ENCODE data around the gene SMIM38. TPM values are rescaled to one million over a fixed set of nuclear protein-coding genes. Genes with fewer than 3 reads are reported as not detected.

Gene SMIM38
- 0.26 TPM for polyA plus RNA-seq (2013, experiment 1 of 2)
- 0.36 TPM for polyA plus RNA-seq (2013, experiment 2 of 2)

- H3K14ac ChIP-seq (ENCODE audit: low read length), result peak within 1 kb of the TSS; percentile 56
- H3K18ac ChIP-seq (ENCODE audit: low read length), result peak within 1 kb of the TSS; percentile 99
- H3K23ac ChIP-seq (ENCODE audit: low read depth, low read length, poor library complexity), result peak within 1 kb of the TSS; percentile 56
- peak within 1 kb of the TSS; percentile 87 for H2BK120ac ChIP-seq (ENCODE audit: low read depth, low read length)
- H3K27me3 ChIP-seq (ENCODE audit: control insufficient read depth in 3 of 3, insufficient read depth in 3 of 3, low read depth in 1 of 3, low read length in 3 of 3), result peaks cover 0 to 13% (median 0%) of the 10 kb centered on the region in 3 experiments
- peak within 1 kb of the TSS; percentile 92 for H2BK12ac ChIP-seq (ENCODE audit: low read length)
- peak within 1 kb of the TSS; percentile 99 for H2AFZ ChIP-seq (ENCODE audit: low read length)
- no peak within 1 kb of the TSS for H4K8ac ChIP-seq (ENCODE audit: low read depth, low read length)
- H2AK5ac ChIP-seq (ENCODE audit: low read depth, low read length), result peak within 1 kb of the TSS; percentile 99
- no peak within 1 kb of the TSS for H3K4me3 ChIP-seq (ENCODE audit: low read length in 2 of 2)
- H2BK15ac ChIP-seq (ENCODE audit: low read length), result peak within 1 kb of the TSS; percentile 99
- H3K79me1 ChIP-seq (ENCODE audit: low read depth, low read length), result no peaks in the 10 kb centered on the region
- H3K27ac ChIP-seq (replicated peaks; ENCODE audit: low read length), result peak within 1 kb of the TSS; percentile 83
- WGBS, 2 donors (ENCODE audit: extremely low coverage in 2 of 2, insufficient read length in 2 of 2, insufficient replicate concordance in 1 of 2), result no CpG with 5 or more reads among the region's 32 CpGs
- peak within 1 kb of the TSS; percentile 96 for H3K4ac ChIP-seq (ENCODE audit: low read length)
- peaks cover 0 to 4% of the 10 kb centered on the region in 2 donors for H3K9me3 ChIP-seq (replicated peaks in 1 of 2; ENCODE audit: control insufficient read depth in 2 of 2, insufficient read depth in 1 of 2, low read depth in 1 of 2, low read length in 2 of 2)
- no peak within 1 kb of the TSS for H3K4me2 ChIP-seq (ENCODE audit: insufficient read depth, low read length, poor library complexity, severe bottlenecking)
- H3K36me3 ChIP-seq (replicated peaks in 1 of 2; ENCODE audit: control insufficient read depth in 2 of 2, insufficient read depth in 2 of 2, low read length in 2 of 2), result no peaks in the 10 kb centered on the region
- peaks cover 19 to 27% of the 10 kb centered on the region in 2 donors for H3K4me1 ChIP-seq (ENCODE audit: control insufficient read depth in 2 of 2, insufficient read depth in 1 of 2, low read depth in 1 of 2, low read length in 2 of 2)
- H3K9ac ChIP-seq (ENCODE audit: low read depth, low read length, poor library complexity), result peak within 1 kb of the TSS; percentile 68
- peak within 1 kb of the TSS; percentile 85 for H2BK5ac ChIP-seq (ENCODE audit: low read length)
- peak within 1 kb of the TSS; percentile 67 for H4K91ac ChIP-seq (ENCODE audit: low read depth, low read length, poor library complexity)
- no peak for DNase-seq (ENCODE audit: low spot score)
These were observed at the start of gene SMIM38 for GRCh38 chr11:69155302-69156234. Gene SMIM38 (plus strand): TSS chr11:69155935. CDS start chr11:69157847, 1,912 bp downstream.

- peak overlapping the region; percentile 63 for H2AK5ac ChIP-seq (ENCODE audit: low read depth, low read length)
- no peaks in the 10 kb centered on the region for H3K36me3 ChIP-seq (replicated peaks in 1 of 2; ENCODE audit: control insufficient read depth in 2 of 2, insufficient read depth in 2 of 2, low read length in 2 of 2)
- no peak overlapping the region for H3K14ac ChIP-seq (ENCODE audit: low read length)
- WGBS, 2 donors (ENCODE audit: extremely low coverage in 2 of 2, insufficient read length in 2 of 2, insufficient replicate concordance in 1 of 2), result no CpG with 5 or more reads among the region's 23 CpGs
- peak overlapping the region; percentile 25 for H3K23ac ChIP-seq (ENCODE audit: low read depth, low read length, poor library complexity)
- peak overlapping the region; percentile 68 for H3K4ac ChIP-seq (ENCODE audit: low read length)
- H2BK15ac ChIP-seq (ENCODE audit: low read length), result no peak overlapping the region
- H2BK120ac ChIP-seq (ENCODE audit: low read depth, low read length), result no peak overlapping the region
- H2BK12ac ChIP-seq (ENCODE audit: low read length), result no peak overlapping the region
- H3K4me2 ChIP-seq (ENCODE audit: insufficient read depth, low read length, poor library complexity, severe bottlenecking), result no peak overlapping the region
- H3K27ac ChIP-seq (replicated peaks; ENCODE audit: low read length), result no peak overlapping the region
- no peak overlapping the region for H4K8ac ChIP-seq (ENCODE audit: low read depth, low read length)
- no peaks in the 10 kb centered on the region for H3K27me3 ChIP-seq (ENCODE audit: control insufficient read depth in 3 of 3, insufficient read depth in 3 of 3, low read depth in 1 of 3, low read length in 3 of 3)
- H3K79me1 ChIP-seq (ENCODE audit: low read depth, low read length), result peaks cover 4% of the 10 kb centered on the region
- no peak overlapping the region for H2AFZ ChIP-seq (ENCODE audit: low read length)
- no peak overlapping the region for H3K4me3 ChIP-seq (ENCODE audit: low read length in 2 of 2)
- no peak overlapping the region for H4K91ac ChIP-seq (ENCODE audit: low read depth, low read length, poor library complexity)
- peaks cover 0 to 4% of the 10 kb centered on the region in 2 donors for H3K9me3 ChIP-seq (replicated peaks in 1 of 2; ENCODE audit: control insufficient read depth in 2 of 2, insufficient read depth in 1 of 2, low read depth in 1 of 2, low read length in 2 of 2)
- no peak for DNase-seq (ENCODE audit: low spot score)
- H3K18ac ChIP-seq (ENCODE audit: low read length), result peak overlapping the region; percentile 52
- H3K9ac ChIP-seq (ENCODE audit: low read depth, low read length, poor library complexity), result peak overlapping the region; percentile 27
- H3K4me1 ChIP-seq (ENCODE audit: control insufficient read depth in 2 of 2, insufficient read depth in 1 of 2, low read depth in 1 of 2, low read length in 2 of 2), result no peaks in the 10 kb centered on the region
- H2BK5ac ChIP-seq (ENCODE audit: low read length), result peak overlapping the region; percentile 25
These were observed 49.5 kb upstream of the SMIM38 start for GRCh38 chr11:69106031-69106811.

GRCh38 chr11:69107413-69107812 is 48.3 kb upstream of the SMIM38 start:
- no peak overlapping the region for H2AFZ ChIP-seq (ENCODE audit: low read length)
- H4K91ac ChIP-seq (ENCODE audit: low read depth, low read length, poor library complexity), result no peak overlapping the region
- no peak overlapping the region for H4K8ac ChIP-seq (ENCODE audit: low read depth, low read length)
- H3K36me3 ChIP-seq (replicated peaks in 1 of 2; ENCODE audit: control insufficient read depth in 2 of 2, insufficient read depth in 2 of 2, low read length in 2 of 2), result no peaks in the 10 kb centered on the region
- H3K4ac ChIP-seq (ENCODE audit: low read length), result no peak overlapping the region
- H3K9me3 ChIP-seq (replicated peaks in 1 of 2; ENCODE audit: control insufficient read depth in 2 of 2, insufficient read depth in 1 of 2, low read depth in 1 of 2, low read length in 2 of 2), result peaks cover 0 to 4% of the 10 kb centered on the region in 2 donors
- H3K9ac ChIP-seq (ENCODE audit: low read depth, low read length, poor library complexity), result no peak overlapping the region
- no peak overlapping the region for H3K4me2 ChIP-seq (ENCODE audit: insufficient read depth, low read length, poor library complexity, severe bottlenecking)
- no peak overlapping the region for H2BK120ac ChIP-seq (ENCODE audit: low read depth, low read length)
- no peak overlapping the region for H3K14ac ChIP-seq (ENCODE audit: low read length)
- H2BK15ac ChIP-seq (ENCODE audit: low read length), result no peak overlapping the region
- H2BK12ac ChIP-seq (ENCODE audit: low read length), result no peak overlapping the region
- no peaks in the 10 kb centered on the region for H3K27me3 ChIP-seq (ENCODE audit: control insufficient read depth in 3 of 3, insufficient read depth in 3 of 3, low read depth in 1 of 3, low read length in 3 of 3)
- H3K4me3 ChIP-seq (ENCODE audit: low read length in 2 of 2), result no peak overlapping the region
- H3K23ac ChIP-seq (ENCODE audit: low read depth, low read length, poor library complexity), result no peak overlapping the region
- no peak overlapping the region for H3K27ac ChIP-seq (replicated peaks; ENCODE audit: low read length)
- peaks cover 1% of the 10 kb centered on the region for H3K79me1 ChIP-seq (ENCODE audit: low read depth, low read length)
- H2BK5ac ChIP-seq (ENCODE audit: low read length), result no peak overlapping the region
- H3K4me1 ChIP-seq (ENCODE audit: control insufficient read depth in 2 of 2, insufficient read depth in 1 of 2, low read depth in 1 of 2, low read length in 2 of 2), result no peaks in the 10 kb centered on the region
- H3K18ac ChIP-seq (ENCODE audit: low read length), result no peak overlapping the region
- DNase-seq (ENCODE audit: low spot score), result no peak
- no peak overlapping the region for H2AK5ac ChIP-seq (ENCODE audit: low read depth, low read length)

- H3K27ac ChIP-seq (replicated peaks; ENCODE audit: low read length), result no peak overlapping the region
- H2BK12ac ChIP-seq (ENCODE audit: low read length), result no peak overlapping the region
- peak overlapping the region; percentile 3 for H3K18ac ChIP-seq (ENCODE audit: low read length)
- H3K23ac ChIP-seq (ENCODE audit: low read depth, low read length, poor library complexity), result no peak overlapping the region
- H3K4me3 ChIP-seq (ENCODE audit: low read length in 2 of 2), result peak overlapping the region in 1 of 2 donors; percentile 35
- no peaks in the 10 kb centered on the region for H3K79me1 ChIP-seq (ENCODE audit: low read depth, low read length)
- H2AK5ac ChIP-seq (ENCODE audit: low read depth, low read length), result no peak overlapping the region
- H3K4me1 ChIP-seq (ENCODE audit: control insufficient read depth in 2 of 2, insufficient read depth in 1 of 2, low read depth in 1 of 2, low read length in 2 of 2), result no peaks in the 10 kb centered on the region
- H2BK5ac ChIP-seq (ENCODE audit: low read length), result no peak overlapping the region
- no peak overlapping the region for H2BK120ac ChIP-seq (ENCODE audit: low read depth, low read length)
- peak overlapping the region; percentile 14 for H3K14ac ChIP-seq (ENCODE audit: low read length)
- no CpG with 5 or more reads among the region's 7 CpGs for WGBS, 2 donors (ENCODE audit: extremely low coverage in 2 of 2, insufficient read length in 2 of 2, insufficient replicate concordance in 1 of 2)
- no peak overlapping the region for H3K9ac ChIP-seq (ENCODE audit: low read depth, low read length, poor library complexity)
- H3K4me2 ChIP-seq (ENCODE audit: insufficient read depth, low read length, poor library complexity, severe bottlenecking), result no peak overlapping the region
- DNase-seq (ENCODE audit: low spot score), result no peak
- H4K91ac ChIP-seq (ENCODE audit: low read depth, low read length, poor library complexity), result no peak overlapping the region
- H3K27me3 ChIP-seq (ENCODE audit: control insufficient read depth in 3 of 3, insufficient read depth in 3 of 3, low read depth in 1 of 3, low read length in 3 of 3), result no peaks in the 10 kb centered on the region
- peaks cover 0 to 4% of the 10 kb centered on the region in 2 donors for H3K9me3 ChIP-seq (replicated peaks in 1 of 2; ENCODE audit: control insufficient read depth in 2 of 2, insufficient read depth in 1 of 2, low read depth in 1 of 2, low read length in 2 of 2)
- H2AFZ ChIP-seq (ENCODE audit: low read length), result no peak overlapping the region
- H4K8ac ChIP-seq (ENCODE audit: low read depth, low read length), result no peak overlapping the region
- no peak overlapping the region for H3K4ac ChIP-seq (ENCODE audit: low read length)
- H2BK15ac ChIP-seq (ENCODE audit: low read length), result no peak overlapping the region
- H3K36me3 ChIP-seq (replicated peaks in 1 of 2; ENCODE audit: control insufficient read depth in 2 of 2, insufficient read depth in 2 of 2, low read length in 2 of 2), result no peaks in the 10 kb centered on the region
These were observed 47.7 kb upstream of the SMIM38 start for GRCh38 chr11:69108030-69108429.
